Spinal cord (tissue), 10 donors: ENCODE data around the gene ASXL1. TPM values are rescaled to one million over a fixed set of nuclear protein-coding genes. Genes with fewer than 3 reads are reported as not detected.

Experiments
- DNase-seq, 6 donors: peaks; one replicate each; pipeline versions ENCODE4 v3.0.0 to v3.0.0-alpha.2; 2013 to 2015; ENCODE audit warnings: low spot score in 6 of 6, low read depth in 4 of 6
- H3K27ac ChIP-seq: one replicate; pipeline ENCODE4 v1.5.1; 2013; ENCODE audit warnings: low read depth, low read length, control low read depth
- H3K27me3 ChIP-seq: one replicate; pipeline ENCODE4 v1.6.1; 2013; ENCODE audit warnings: low read length; ENCODE audit not compliant: control insufficient read depth, insufficient read depth
- H3K36me3 ChIP-seq: one replicate; pipeline ENCODE4 v1.6.1; 2013; ENCODE audit warnings: low read length; ENCODE audit not compliant: control insufficient read depth, insufficient read depth
- H3K4me1 ChIP-seq: one replicate; pipeline ENCODE4 v1.6.1; 2013; ENCODE audit warnings: low read length; ENCODE audit not compliant: control insufficient read depth, insufficient read depth
- H3K4me3 ChIP-seq: one replicate; pipeline ENCODE4 v1.5.1; 2013; ENCODE audit warnings: low read depth, low read length, control low read depth
- H3K9me3 ChIP-seq: one replicate; pipeline ENCODE4 v1.6.1; 2013; ENCODE audit warnings: low read length; ENCODE audit not compliant: control insufficient read depth, insufficient read depth
- WGBS: methylation state at CpG from one replicate; pipeline ENCODE4 v1.1.5; 2013; ENCODE audit warnings: missing lambda C conversion rate; ENCODE audit not compliant: insufficient coverage; 5-methylcytosine and 5-hydroxymethylcytosine counted together
- polyA plus RNA-seq, 2 donors: library from polyadenylated mRNA; unstranded; fragments of 120-200 nt; gene quantifications; one replicate each; pipeline ENCODE4 v1.2.1, GENCODE V29; 2013; ENCODE audit not compliant: insufficient read length in 2 of 2
- total RNA-seq, 2 donors: library from RNA; depleted of rRNA in 1 of 2; stranded (reverse); fragments of 120-200 nt in 1 of 2; fragments of >200 nt in 1 of 2; gene quantifications; one replicate each; pipeline versions ENCODE4 v1.2.3 to v1.2.4, GENCODE V29; 2013 to 2014
- donor health status: healthy.

Gene ASXL1
- total and polyA plus RNA-seq, 4 donors, result 48.7 to 58.3 (median 53.4) TPM

DNA sequence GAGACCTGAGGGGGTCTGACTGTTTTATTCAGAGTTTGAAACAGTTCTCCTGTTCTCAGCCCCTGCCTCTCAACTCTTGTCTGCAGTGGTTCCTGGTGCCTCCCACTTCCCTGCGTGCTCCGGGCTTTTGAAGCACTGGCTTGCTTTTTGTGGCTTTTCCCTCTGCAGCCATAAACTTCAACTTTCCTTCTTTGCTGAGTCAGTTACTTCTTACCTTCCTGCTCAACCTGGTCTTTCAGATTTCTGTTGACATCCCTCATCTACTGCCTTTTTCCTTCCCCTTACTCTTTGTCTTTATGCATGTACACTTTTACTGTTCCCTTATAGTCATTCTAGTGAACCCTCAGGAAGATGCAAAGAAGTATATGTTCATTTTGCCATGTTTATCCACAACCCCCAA is 57.4 kb downstream of the ASXL1 start:
- H3K4me3 ChIP-seq, result no peak overlapping the region
- no peaks in the 10 kb centered on the region for H3K27me3 ChIP-seq
- H3K4me1 ChIP-seq, result no peaks in the 10 kb centered on the region
- H3K27ac ChIP-seq, result no peak overlapping the region
- WGBS, result 48% methylated on average over 2 of the region's 2 CpGs
- DNase-seq, result no peak
- H3K36me3 ChIP-seq, result no peaks in the 10 kb centered on the region
- H3K9me3 ChIP-seq, result no peaks in the 10 kb centered on the region

DNA sequence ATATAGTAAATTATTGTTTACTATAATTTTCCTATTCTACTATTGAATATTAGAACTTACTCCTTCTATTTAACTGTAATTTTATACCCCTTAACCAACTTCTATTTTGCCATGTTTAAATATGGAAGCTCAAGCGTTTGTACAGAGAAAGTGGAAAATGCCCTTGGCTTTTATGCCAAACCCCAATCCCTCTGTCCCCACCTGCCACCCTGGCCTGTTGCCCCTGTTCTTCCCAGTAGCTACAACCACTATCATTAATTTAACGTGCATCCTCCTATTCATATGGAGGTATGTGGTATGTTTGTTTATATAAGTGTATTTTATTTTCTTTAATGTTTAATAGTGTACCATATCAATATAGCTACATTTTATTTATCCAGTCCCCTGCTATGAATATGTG is 58.1 kb downstream of the ASXL1 start:
- no peaks in the 10 kb centered on the region for H3K36me3 ChIP-seq
- no peak overlapping the region for H3K27ac ChIP-seq
- DNase-seq, result no peak
- H3K27me3 ChIP-seq, result no peaks in the 10 kb centered on the region
- H3K4me3 ChIP-seq, result no peak overlapping the region
- WGBS, result no CpG with 5 or more reads among the region's 2 CpGs
- H3K4me1 ChIP-seq, result no peaks in the 10 kb centered on the region
- H3K9me3 ChIP-seq, result no peaks in the 10 kb centered on the region

DNA sequence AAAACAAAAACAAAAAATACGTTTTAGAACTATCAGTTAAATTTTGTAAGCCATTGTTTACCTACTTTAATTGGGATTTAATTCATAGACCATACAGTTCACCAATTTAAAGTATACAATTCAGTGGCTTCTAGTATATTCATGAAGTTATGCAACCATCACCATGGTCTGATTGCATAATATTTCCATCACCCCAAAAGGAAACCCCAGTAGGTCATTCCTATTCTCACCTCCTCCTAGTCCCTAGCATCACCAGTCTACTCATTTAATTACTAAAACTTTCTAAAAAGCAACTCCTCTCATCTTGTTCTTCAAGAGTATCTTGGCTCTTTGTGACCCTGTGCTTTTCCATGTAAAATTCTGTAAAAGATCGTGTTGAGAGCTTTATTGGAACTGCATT is 60.2 kb downstream of the ASXL1 start:
- Histone ChIP-seq H3K27me3 (no peaks in the 10 kb centered on the region), H3K36me3 (no peaks in the 10 kb centered on the region), H3K4me3 (no peak overlapping the region), H3K4me1 (no peaks in the 10 kb centered on the region), H3K9me3 (no peaks in the 10 kb centered on the region), H3K27ac (no peak overlapping the region)
- WGBS, result no CpG with 5 or more reads among the region's 2 CpGs
- no peak for DNase-seq

DNA sequence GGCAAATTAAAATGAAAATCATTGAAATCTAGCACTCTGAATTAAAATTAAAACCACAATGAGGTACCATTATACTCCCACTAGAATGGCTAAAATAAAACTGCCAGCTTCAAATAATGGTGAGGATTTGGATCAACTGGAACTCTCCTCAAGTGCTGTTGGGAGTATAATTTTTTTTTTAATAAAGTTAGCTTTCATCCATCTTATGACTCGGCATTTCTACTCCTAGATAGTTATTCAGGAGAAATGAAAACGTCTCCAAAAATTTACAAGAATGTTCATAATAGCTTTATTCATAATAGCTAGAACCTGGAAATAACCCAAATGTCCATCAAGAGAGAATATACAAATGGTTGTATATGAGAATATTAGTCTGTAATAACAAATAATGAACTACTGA is 63.2 kb downstream of the ASXL1 start:
- no CpG with 5 or more reads among the region's 2 CpGs for WGBS
- Histone ChIP-seq H3K9me3 (no peaks in the 10 kb centered on the region), H3K27me3 (no peaks in the 10 kb centered on the region), H3K36me3 (no peaks in the 10 kb centered on the region), H3K4me3 (no peak overlapping the region), H3K27ac (no peak overlapping the region), H3K4me1 (no peaks in the 10 kb centered on the region)
- DNase-seq, result no peak

DNA sequence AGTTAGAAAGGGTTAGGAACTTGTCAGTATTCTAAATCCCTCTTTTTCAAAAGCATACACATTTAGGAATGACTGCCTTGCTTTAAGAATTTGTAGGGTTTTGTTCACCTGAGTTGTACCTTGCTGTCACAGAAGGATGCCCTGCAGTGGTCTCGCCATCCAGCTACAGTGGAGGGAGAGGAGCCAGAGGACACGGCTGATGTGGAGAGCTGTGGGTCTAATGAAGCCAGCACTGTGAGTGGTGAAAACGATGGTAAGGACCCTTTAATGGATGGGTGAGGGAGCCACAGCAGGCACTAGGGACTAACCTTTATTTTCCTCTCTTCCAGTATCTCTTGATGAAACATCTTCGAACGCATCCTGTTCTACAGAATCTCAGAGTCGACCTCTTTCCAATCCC is 69.9 kb downstream of the ASXL1 start:
- no peaks in the 10 kb centered on the region for H3K9me3 ChIP-seq
- no peak for DNase-seq
- peaks cover 30% of the 10 kb centered on the region for H3K36me3 ChIP-seq
- H3K4me3 ChIP-seq, result no peak overlapping the region
- H3K4me1 ChIP-seq, result no peaks in the 10 kb centered on the region
- 100% methylated on average over 2 of the region's 6 CpGs for WGBS
- no peaks in the 10 kb centered on the region for H3K27me3 ChIP-seq
- no peak overlapping the region for H3K27ac ChIP-seq

DNA sequence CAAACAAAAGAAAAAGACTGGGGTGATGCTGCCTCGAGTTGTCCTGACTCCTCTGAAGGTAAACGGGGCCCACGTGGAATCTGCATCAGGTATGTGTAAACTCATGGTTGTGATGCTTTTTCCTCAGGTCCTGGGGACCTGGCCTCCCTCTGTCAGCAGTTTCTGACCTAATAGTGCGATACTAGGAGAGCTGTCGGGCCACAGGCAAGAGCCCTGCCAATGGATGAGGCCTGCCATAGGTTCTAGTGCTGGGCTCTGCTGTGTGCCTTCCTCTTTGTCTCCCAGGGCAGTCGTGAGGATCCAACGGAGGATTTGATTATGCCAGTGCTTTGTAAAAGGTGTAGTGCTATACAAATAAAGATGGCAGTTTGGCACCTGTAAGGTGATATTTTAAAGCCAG is 71.2 kb downstream of the ASXL1 start:
- no peak overlapping the region for H3K27ac ChIP-seq
- H3K27me3 ChIP-seq, result no peaks in the 10 kb centered on the region
- no peaks in the 10 kb centered on the region for H3K9me3 ChIP-seq
- peaks cover 41% of the 10 kb centered on the region for H3K36me3 ChIP-seq
- H3K4me3 ChIP-seq, result no peak overlapping the region
- no peaks in the 10 kb centered on the region for H3K4me1 ChIP-seq
- 94% methylated on average over 6 of the region's 7 CpGs for WGBS
- no peak for DNase-seq

DNA sequence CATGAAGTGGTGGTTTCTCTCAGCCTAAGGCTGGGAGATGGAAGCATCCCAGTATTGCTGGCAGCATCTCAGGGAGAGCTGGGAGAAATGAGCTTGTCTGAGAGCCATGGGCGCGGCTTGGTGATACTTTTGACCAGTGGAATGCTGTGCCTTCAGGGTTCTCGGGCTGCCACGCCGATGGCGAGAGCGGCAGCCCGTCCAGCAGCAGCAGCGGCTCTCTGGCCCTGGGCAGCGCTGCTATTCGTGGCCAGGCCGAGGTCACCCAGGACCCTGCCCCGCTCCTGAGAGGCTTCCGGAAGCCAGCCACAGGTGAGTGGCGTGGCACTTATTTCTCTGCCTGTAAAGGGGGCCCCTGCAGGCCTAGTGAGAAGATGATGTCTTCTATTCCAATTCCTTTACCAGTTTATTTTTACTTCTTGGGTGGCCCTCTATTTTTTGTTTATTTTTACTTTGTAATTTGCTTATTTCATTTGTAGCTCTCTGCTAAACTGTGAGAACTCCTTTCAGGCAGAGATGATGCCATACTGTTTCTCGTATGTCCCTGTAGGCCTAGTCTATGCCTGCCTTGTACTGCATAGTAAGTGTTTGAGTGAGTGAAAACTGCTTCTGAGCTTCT is 71.7 kb downstream of the ASXL1 start:
- Histone ChIP-seq H3K4me3 (no peak overlapping the region), H3K27me3 (no peaks in the 10 kb centered on the region), H3K4me1 (no peaks in the 10 kb centered on the region), H3K27ac (no peak overlapping the region), H3K9me3 (no peaks in the 10 kb centered on the region), H3K36me3 (peaks cover 46% of the 10 kb centered on the region)
- WGBS, result 96% methylated on average over 14 of the region's 16 CpGs
- DNase-seq, result no peak

DNA sequence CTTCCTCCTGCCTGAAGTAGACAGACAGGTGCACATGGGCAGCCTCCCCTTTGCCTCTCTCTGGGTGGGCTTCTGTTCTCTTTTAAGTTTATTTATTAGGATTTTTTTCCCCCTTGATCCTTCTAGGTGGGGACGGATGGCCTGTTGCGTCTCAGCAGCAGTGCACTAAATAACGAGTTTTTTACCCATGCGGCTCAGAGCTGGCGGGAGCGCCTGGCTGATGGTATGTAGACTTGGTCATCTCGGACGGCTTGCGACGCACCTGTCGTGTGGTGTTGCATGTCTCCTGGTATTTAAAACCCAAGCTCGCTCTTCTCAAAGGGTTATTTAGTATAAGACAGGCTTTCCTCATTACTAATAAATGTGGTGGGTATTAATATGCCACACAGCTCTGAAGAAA is 73.3 kb downstream of the ASXL1 start:
- Histone ChIP-seq H3K4me3 (no peak overlapping the region), H3K4me1 (no peaks in the 10 kb centered on the region), H3K27me3 (no peaks in the 10 kb centered on the region), H3K36me3 (peaks cover 61% of the 10 kb centered on the region), H3K9me3 (no peaks in the 10 kb centered on the region), H3K27ac (no peak overlapping the region)
- WGBS, result 100% methylated on average over 7 of the region's 12 CpGs
- no peak for DNase-seq

DNA sequence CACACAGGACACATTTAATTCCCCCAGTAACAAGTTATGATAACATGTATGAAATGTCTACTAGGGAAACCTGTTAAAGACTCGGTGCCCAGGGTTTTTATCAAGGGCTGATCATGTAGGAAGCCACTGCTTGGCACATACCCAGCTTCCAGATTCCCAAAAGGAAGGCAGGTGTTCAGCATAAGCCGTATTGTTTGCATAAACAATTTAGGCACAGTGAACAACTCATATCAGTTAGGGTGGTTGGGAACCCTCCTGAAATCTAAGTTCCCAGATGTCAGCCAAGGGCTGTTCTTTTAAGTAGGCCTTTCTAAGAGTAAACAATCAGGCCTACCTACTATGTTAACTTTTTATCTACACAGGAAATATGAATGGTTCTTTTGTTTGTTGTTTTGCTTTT is 74.1 kb downstream of the ASXL1 start:
- no peak overlapping the region for H3K4me3 ChIP-seq
- H3K27me3 ChIP-seq, result no peaks in the 10 kb centered on the region
- no peak overlapping the region for H3K27ac ChIP-seq
- DNase-seq, result no peak
- H3K4me1 ChIP-seq, result peaks cover under 1% of the 10 kb centered on the region
- no peaks in the 10 kb centered on the region for H3K9me3 ChIP-seq
- WGBS, result 60% methylated on average over 1 of the region's 2 CpGs
- peaks cover 69% of the 10 kb centered on the region for H3K36me3 ChIP-seq

DNA sequence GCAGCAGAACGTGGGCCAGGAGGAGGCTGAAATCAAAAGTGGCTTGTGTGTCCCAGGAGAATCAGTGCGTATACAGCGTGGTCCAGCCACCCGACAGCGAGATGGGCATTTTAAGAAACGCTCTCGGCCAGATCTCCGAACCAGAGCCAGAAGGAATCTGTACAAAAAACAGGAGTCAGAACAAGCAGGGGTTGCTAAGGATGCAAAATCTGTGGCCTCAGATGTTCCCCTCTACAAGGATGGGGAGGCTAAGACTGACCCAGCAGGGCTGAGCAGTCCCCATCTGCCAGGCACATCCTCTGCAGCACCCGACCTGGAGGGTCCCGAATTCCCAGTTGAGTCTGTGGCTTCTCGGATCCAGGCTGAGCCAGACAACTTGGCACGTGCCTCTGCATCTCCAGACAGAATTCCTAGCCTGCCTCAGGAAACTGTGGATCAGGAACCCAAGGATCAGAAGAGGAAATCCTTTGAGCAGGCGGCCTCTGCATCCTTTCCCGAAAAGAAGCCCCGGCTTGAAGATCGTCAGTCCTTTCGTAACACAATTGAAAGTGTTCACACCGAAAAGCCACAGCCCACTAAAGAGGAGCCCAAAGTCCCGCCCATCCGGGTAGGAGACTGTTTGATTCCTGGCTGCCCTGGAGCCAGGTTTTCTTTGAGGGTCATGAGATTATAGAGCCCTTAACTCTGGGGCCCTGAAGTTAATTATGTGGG is 75.3 kb downstream of the ASXL1 start:
- 87% methylated on average over 20 of the region's 20 CpGs for WGBS
- peaks cover 3% of the 10 kb centered on the region for H3K4me1 ChIP-seq
- peaks cover 73% of the 10 kb centered on the region for H3K36me3 ChIP-seq
- H3K27me3 ChIP-seq, result no peaks in the 10 kb centered on the region
- H3K4me3 ChIP-seq, result no peak overlapping the region
- no peak overlapping the region for H3K27ac ChIP-seq
- no peak for DNase-seq
- H3K9me3 ChIP-seq, result no peaks in the 10 kb centered on the region
